OCI-LY7 (cell line): ENCODE results near the gene CBY2.

ENCODE experiments used
- EZH2phosphoT487 ChIP-seq: fragments of 200-600 bp; sonication (generic); IDR thresholded peaks from 2 replicates; pipeline ENCODE4 v1.6.1; 2018; ENCODE audit warnings: low read depth, borderline replicate concordance, mild to moderate bottlenecking, mixed run types, antibody characterized with exemption, low read length, moderate library complexity, mixed read lengths
- TF ChIP-seq, protein P1 (sequence below): fragments of 200-600 bp; sonication (generic); conservative IDR thresholded peaks from 2 replicates; pipeline ENCODE4 v1.5.1; 2014; ENCODE audit warnings: mild to moderate bottlenecking, antibody characterized with exemption, low read length, moderate library complexity, mixed read lengths

- TF ChIP-seq EZH2phosphoT487: no peak
- TF ChIP-seq, protein P1, sequence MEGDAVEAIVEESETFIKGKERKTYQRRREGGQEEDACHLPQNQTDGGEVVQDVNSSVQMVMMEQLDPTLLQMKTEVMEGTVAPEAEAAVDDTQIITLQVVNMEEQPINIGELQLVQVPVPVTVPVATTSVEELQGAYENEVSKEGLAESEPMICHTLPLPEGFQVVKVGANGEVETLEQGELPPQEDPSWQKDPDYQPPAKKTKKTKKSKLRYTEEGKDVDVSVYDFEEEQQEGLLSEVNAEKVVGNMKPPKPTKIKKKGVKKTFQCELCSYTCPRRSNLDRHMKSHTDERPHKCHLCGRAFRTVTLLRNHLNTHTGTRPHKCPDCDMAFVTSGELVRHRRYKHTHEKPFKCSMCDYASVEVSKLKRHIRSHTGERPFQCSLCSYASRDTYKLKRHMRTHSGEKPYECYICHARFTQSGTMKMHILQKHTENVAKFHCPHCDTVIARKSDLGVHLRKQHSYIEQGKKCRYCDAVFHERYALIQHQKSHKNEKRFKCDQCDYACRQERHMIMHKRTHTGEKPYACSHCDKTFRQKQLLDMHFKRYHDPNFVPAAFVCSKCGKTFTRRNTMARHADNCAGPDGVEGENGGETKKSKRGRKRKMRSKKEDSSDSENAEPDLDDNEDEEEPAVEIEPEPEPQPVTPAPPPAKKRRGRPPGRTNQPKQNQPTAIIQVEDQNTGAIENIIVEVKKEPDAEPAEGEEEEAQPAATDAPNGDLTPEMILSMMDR: no peak
Observed at GRCh38 chr13:45747071-45747470, 45.0 kb downstream of the CBY2 start.
